Measurements from ENCODE around the gene NBEAL1. TPM values are rescaled to one million over a fixed set of nuclear protein-coding genes. Genes with fewer than 3 reads are reported as not detected.
"Not testable (repeated sequence)": the region's sequence is repeated elsewhere in the genome, so short reads cannot be mapped to it uniquely, and the experiment has no call there.

The NBEAL1 gene
- polyA plus RNA-seq: 10 to 100 TPM in 1 of 3 donors, 1 to 10 TPM in 2; 4.2 to 10.1 (median 6.0) TPM

- 0 to 1% (median 1%) methylated on average over 58 to 59 of the region's 59 CpGs for WGBS, 3 donors
Observed at GRCh38 chr2:203014456-203015199, at the start of gene NBEAL1. NBEAL1 (plus strand) TSS chr2:203014875; CDS start chr2:203016385, 1,510 bp downstream.

GRCh38 chr2:202965810-202966460 lies 48.7 kb upstream of the NBEAL1 start:
- no peak overlapping the region for H3K27ac ChIP-seq (ENCODE audit: low read depth, low read length)
- WGBS, 3 donors: 51 to 65% (median 55%) methylated on average over 5 of the region's 5 CpGs

More at GRCh38 chr2:203014456-203015199, at the start of gene NBEAL1:
- no peak within 1 kb of the TSS for H3K27ac ChIP-seq (ENCODE audit: low read depth, low read length)

DNA sequence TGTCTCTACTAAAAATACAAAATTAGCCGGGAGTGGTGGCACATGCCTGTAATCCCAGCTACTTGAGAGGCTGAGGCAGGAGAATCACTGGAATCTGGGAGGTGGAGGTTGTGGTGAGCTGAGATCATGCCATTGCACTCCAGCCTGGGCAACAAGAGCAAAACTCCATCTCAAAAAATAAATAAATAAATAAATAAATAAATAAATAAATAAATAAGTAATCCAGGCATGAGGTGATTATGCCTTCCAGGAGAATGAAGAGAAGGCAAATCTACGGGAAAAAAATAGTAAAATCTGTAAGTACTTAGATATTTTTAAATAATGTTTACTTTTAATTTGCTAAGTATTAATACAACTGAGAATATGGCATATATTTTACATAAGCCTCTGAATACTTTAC lies 45.3 kb upstream of the NBEAL1 start:
- WGBS, 3 donors: 46 to 49% (median 48%) methylated on average over 2 of the region's 2 CpGs
- not testable (repeated sequence) for H3K27ac ChIP-seq (ENCODE audit: low read depth, low read length)

DNA sequence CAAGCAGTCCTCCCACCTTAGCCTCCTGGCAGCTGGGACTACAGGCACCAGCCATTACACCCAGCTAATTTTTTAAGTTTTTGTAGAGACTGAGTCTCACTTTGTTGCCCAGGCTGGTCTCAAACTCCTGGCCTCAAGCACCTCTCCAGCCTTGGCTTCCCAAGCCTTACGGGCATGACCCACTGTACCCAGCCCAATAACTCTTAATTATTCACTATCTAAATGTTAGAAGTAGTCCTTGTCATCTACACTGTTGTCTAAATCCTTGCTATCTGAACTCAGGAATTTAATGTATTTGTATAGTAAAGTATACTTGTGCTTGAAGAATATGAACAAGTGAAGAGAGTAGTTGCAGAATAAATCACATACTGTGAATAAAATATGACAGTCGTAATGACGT lies 37.9 kb upstream of the NBEAL1 start:
- WGBS, 3 donors: 90 to 99% (median 95%) methylated on average over 3 of the region's 3 CpGs
- no peak overlapping the region for H3K27ac ChIP-seq (ENCODE audit: low read depth, low read length)

GRCh38 chr2:202982779-202983491 lies 31.7 kb upstream of the NBEAL1 start:
- H3K27ac ChIP-seq (ENCODE audit: low read depth, low read length): no peak overlapping the region
- WGBS, 3 donors: 93 to 95% (median 95%) methylated on average over 3 of the region's 3 CpGs

DNA sequence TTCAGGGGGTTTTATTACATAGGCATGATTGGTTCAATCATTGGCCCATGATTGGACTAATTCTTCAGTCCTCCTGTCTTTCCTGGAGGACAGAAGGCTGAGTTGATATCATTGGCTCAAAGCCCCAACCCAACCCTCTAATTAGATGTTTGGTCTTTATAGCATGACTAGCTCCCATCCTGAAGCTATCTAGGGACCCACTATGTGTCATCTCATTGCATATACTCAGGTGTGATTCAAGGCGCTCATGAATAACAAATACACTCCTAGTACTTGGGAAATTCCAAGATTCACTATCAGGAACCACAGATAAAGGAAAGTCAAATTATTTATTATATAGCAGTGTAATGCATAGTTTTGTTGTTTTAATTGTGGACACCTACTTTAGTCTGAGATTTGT lies 24.9 kb upstream of the NBEAL1 start:
- WGBS, 3 donors: 97 to 99% (median 97%) methylated on average over 1 of the region's 1 CpG
- H3K27ac ChIP-seq (ENCODE audit: low read depth, low read length): no peak overlapping the region

DNA sequence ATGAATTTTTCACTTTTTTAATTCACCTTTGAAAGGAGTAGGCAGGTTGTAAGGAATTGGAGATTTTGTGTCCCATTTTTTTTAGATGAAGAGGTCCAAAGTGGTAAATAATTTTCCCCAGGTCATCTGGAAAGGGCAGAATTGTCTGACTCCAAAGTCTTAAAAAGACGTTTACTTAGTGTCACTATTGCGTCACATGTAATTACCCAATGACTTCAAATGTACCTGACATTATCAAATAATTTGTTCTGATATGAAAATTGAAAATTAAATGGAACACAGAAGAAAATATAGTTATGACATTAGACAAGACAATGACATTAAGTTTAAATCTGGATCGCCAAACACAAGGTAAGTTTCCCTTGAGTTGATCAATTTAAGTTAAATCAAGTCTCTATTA lies 24.2 kb upstream of the NBEAL1 start:
- WGBS, 3 donors: 84 to 87% (median 85%) methylated on average over 3 of the region's 3 CpGs
- H3K27ac ChIP-seq (ENCODE audit: low read depth, low read length): no peak overlapping the region

GRCh38 chr2:202997113-202997512 lies 17.6 kb upstream of the NBEAL1 start:
- H3K27ac ChIP-seq (ENCODE audit: low read depth, low read length): not testable (repeated sequence)
- WGBS, 3 donors: 41 to 71% (median 61%) methylated on average over 1 to 3 of the region's 3 CpGs

DNA sequence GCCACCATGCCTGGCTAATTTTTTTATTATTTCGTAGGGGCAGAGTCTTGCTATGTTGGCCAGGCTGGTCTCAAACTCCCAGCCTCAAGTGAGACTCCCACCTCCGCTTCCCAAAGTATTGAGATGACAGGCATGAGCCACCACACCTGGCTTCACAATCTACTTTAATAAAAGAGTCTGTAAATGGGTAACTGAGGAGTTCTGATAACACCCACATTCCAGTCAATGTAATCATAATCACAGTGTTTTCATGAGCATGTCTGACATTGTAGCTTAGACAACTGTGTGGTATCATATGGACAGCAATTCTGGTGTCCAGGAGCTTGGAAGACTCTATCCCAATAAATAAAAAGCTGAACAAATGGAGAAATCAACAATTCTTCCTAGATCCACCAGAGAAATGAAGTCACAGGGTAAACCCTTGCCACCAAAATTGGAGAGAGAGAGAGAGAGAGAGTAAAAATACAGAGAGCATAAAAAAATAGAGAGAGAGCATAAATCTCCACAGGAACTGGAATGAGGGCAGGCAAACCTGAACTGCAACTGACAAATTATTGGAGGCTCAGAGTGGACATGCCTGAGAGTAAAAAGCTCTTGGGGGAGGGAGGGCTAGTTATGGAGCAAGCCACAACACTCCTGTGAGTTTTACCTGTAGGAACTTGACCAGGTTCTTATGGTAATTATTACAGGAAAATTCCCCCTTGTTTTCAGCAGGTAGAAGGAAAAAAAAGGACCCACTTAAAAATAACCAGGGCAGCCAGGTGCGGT lies 12.4 kb upstream of the NBEAL1 start:
- WGBS, 3 donors: 63 to 92% (median 92%) methylated on average over 3 of the region's 3 CpGs
- H3K27ac ChIP-seq (ENCODE audit: low read depth, low read length): no peak overlapping the region

GRCh38 chr2:203003716-203004115 lies 11.0 kb upstream of the NBEAL1 start:
- WGBS, 3 donors: 92 to 94% (median 93%) methylated on average over 8 of the region's 8 CpGs

DNA sequence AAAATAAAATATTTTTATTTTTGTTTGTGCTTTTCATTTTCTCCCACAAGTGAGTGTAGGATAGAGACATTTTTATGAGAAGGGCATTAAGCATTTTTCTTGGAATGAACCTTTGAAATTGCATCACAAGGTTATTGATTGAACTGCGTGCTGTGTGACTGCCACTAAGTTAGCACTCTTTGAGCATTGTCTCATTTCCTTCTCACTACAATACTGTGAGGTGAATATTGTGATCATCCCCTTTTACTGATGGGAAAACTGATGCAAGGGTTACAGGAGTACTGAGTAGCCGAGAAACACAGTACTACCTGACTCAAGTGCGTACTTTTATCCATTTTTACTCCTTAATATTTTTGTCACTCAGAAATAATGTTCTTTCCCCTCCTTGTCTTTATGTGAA lies 2.0 kb downstream of the NBEAL1 start:
- WGBS, 3 donors: 45 to 69% (median 54%) methylated on average over 3 of the region's 3 CpGs

More at GRCh38 chr2:203003716-203004115, 11.0 kb upstream of the NBEAL1 start:
- no peak overlapping the region for H3K27ac ChIP-seq (ENCODE audit: low read depth, low read length)

GRCh38 chr2:203018181-203018580 lies 3.5 kb downstream of the NBEAL1 start:
- no peak overlapping the region for H3K27ac ChIP-seq (ENCODE audit: low read depth, low read length)
- 4 to 18% (median 18%) methylated on average over 1 of the region's 1 CpG for WGBS, 3 donors

More for the DNA sequence above, 2.0 kb downstream of the NBEAL1 start:
- H3K27ac ChIP-seq (ENCODE audit: low read depth, low read length): no peak overlapping the region

- whole genome bisulfite sequencing, 3 donors: 63 to 81% (median 71%) methylated on average over 2 of the region's 2 CpGs
- no peak overlapping the region for H3K27ac ChIP-seq (ENCODE audit: low read depth, low read length)
Observed at GRCh38 chr2:203019142-203019541, 4.5 kb downstream of the NBEAL1 start.

DNA sequence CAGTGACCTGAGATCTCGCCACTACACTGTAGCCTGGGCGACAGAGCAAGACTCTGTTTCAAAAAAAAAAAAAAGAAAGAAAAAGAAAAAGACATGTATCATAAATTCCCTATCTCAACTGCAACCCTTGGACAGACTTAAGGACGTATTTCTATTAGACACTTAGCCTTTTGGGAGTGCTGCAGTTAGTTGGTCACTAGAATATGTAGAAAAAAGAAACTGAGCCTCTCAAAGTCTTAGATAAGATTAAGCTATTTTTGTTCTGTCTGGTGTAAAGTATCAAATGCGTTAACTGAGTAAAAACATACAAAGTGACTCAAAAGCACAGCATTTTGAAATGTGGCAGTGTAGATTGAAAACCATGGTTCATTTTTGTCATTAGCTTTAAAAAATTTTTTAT lies 7.3 kb downstream of the NBEAL1 start:
- 46 to 64% (median 50%) methylated on average over 4 of the region's 4 CpGs for WGBS, 3 donors
- no peak overlapping the region for H3K27ac ChIP-seq (ENCODE audit: low read depth, low read length)

DNA sequence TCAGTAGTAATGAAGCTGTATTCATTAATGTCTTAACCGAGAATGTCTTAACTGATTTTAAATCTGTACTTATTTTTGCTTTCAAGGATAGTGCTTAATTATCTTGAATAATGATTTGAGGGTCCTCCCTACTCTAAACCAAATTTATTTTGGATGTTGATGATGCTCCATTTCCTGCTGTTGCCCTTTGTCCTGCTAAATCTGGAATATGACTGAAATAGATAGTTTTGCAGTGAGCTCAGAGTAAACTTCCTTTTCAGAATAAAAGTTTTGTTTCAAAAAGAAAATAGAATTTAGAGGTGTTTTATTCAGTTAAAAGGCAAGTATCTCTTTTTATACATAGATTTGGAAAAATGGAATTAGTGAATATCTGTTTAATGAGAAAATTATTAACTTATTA lies 8.1 kb downstream of the NBEAL1 start:
- 33 to 51% (median 44%) methylated on average over 1 of the region's 1 CpG for WGBS, 3 donors

DNA sequence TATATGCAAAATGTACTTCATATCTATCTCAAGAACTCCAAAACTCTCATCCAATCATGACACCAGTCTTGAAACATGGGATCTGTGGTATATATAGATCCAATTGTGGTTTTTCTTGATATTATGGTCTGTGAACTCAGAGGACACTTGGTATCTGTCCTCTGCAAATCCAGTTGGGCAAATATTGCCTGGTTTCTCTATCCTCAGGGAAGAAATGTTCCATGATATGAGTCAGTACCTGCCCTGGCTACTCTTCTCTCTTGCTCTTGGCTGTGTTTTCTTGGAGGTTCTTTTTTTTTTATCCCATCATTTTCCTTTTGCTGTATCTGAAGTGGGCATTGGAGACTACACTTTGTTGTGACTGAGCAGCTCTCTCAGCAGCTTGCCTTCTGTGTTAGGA lies 10.9 kb downstream of the NBEAL1 start:
- no peak overlapping the region for H3K27ac ChIP-seq (ENCODE audit: low read depth, low read length)

More for the DNA sequence above, 8.1 kb downstream of the NBEAL1 start:
- H3K27ac ChIP-seq (ENCODE audit: low read depth, low read length): no peak overlapping the region

DNA sequence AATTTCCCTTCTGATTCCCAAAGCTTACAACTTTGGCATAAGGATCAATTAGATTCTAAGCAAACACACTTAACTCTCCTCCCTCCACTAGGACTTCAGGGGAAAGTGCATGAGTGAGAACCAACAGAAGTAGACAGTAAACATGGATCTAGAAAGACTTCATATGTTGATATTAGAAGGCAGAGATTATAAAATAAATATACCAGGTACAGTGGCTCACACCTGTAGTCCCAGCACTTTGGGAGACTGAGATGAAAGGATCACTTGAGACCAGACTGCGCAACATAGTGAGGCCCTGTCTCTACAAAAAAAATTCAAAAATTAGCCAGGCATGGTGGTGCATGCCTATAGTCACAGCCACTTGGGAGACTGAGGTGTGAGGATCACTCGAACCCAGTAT lies 15.9 kb downstream of the NBEAL1 start:
- 91 to 98% (median 98%) methylated on average over 2 of the region's 2 CpGs for WGBS, 3 donors
- H3K27ac ChIP-seq (ENCODE audit: low read depth, low read length): no peak overlapping the region

DNA sequence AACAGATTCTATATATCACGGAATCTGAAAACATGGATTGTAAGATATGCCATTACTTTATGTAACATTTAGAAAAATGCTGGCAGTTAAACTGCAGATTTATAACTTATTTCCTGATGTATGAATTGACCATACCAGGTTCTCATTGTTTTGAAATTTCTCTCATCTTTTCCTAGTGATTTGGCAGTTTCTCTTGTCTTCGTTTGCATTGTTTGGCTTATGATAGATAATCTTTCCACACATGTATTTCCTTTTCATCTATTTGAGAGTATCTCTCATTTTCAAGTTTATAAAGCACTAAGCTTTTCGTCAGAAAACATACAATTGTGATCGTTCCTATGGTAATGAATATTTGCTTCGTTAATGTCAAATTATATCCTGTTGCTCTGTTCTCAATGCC lies 16.3 kb downstream of the NBEAL1 start:
- H3K27ac ChIP-seq (ENCODE audit: low read depth, low read length): no peak overlapping the region
- WGBS, 3 donors: 81 to 91% (median 87%) methylated on average over 5 of the region's 5 CpGs

DNA sequence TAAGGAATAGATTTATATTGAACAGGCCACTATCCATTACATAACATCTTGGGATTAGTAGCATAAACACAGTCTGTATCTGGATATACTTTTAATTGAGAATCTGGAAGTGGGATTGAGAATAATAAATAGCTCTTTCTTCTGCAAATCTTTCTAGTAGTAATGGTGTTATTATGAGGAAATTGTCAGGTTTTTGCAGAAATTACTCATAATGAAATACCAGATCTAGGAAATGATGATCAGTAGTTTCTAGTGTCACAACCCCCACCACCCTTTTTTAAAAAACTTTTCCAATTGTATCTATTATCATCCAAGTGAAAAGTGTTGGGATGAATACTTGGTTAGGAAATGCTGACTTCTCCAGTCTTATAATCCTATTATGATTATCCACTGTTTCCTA lies 18.7 kb downstream of the NBEAL1 start:
- no peak overlapping the region for H3K27ac ChIP-seq (ENCODE audit: low read depth, low read length)

Data from adipose tissue (tissue), 3 donors.